Epithelial cell of esophagus (primary cell): ENCODE data around the gene FBXW8.

ENCODE experiments used
- DNase-seq: peaks from one replicate; pipeline ENCODE4 v3.0.0; 2010; ENCODE audit warnings: low read depth
- H3K4me3 ChIP-seq: 2 replicates; pipeline ENCODE4 v1.5.1; 2011; ENCODE audit warnings: mild to moderate bottlenecking, low read length, control low read depth
- CTCF ChIP-seq: IDR thresholded peaks from 2 replicates; pipeline ENCODE4 v1.5.1; 2011; ENCODE audit warnings: low read depth, mild to moderate bottlenecking, low read length, control low read depth, inconsistent platforms; ENCODE audit not compliant: insufficient read depth; ENCODE audit errors: missing control alignments

Gene FBXW8

DNA sequence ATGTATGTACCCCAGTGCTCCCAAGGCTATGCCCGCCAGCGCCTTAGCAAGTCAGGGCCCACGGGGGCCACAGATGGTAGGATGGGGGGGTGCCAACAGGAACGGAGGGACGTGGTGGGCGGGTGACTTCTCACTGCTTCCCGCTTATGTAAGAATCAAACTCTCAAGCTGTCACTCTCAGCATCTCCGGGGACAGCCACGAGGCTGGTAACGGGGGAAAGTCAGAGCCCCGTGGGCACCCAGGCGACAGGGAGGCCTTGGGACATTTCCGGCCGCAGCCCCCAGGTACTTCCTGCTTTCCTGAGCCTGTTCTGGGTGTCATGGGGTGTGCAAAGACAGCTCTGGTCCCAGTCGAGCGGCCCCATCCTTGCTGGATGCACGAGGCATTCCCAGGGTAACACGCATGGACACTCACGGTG lies 129.2 kb downstream of the FBXW8 start:
- DNase-seq, result no peak
- no peak for TF ChIP-seq CTCF
- H3K4me3 ChIP-seq, result no peak overlapping the region

DNA sequence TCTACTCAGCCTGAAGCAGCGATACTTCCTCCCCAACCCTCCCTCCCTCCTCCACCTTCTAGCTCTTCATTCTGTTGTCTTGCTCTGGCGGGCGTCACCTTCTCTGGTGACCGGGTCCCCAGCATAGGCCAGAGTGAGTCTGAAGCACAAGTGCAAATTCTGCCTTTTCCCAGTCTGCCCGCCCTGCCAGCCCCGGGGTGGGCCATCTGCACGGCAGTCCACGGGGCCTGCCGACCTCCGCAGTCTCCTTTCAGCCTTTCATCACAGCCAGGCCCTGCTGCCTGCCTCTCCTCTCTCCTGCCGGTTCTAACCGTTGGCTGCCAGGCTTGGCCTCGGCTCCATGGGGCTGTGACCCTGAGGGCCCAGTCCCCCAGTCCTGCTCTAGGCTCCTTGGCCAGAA lies 129.7 kb downstream of the FBXW8 start:
- H3K4me3 ChIP-seq, result no peak overlapping the region
- DNase-seq, result no peak
- TF ChIP-seq CTCF, result no peak

- no peak for DNase-seq
- no peak overlapping the region for H3K4me3 ChIP-seq
- no peak for TF ChIP-seq CTCF
These were observed 131.0 kb downstream of the FBXW8 start for GRCh38 chr12:117041798-117042170.

DNA sequence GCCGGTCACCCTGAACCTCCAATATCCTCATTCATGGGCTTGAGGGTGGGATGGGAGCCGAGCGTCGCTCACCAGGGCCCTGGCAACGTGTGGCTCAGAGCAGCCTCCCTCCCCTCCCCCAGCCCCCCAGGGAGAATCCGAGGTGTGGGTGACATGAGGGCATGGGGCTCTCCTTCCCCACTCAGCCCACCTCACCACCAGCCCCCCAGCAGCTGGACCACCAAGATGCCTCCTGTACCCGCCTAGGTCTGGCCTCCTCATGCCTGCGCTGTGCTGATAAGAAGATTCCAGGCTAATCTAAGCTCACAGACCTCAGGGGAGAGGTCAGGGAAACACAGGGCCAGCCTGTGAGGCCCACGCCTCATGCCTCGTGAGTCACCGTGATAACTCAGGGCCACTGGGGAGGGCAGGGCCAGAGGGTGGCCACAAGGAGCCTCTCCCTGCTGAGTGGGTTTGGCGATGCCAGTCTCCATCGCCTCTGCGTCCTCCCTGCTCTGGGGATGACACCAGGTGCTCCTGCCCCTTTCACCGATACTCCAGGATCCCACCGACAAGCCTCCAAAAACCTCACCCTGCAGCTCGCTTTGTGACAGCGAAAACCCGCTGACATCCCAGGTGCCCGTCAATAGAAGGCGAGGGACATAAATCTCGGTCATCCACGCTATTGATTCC lies 131.6 kb downstream of the FBXW8 start:
- DNase-seq, result no peak

GRCh38 chr12:117042862-117043261 lies 132.1 kb downstream of the FBXW8 start:
- no peak for TF ChIP-seq CTCF
- no peak overlapping the region for H3K4me3 ChIP-seq

More for the DNA sequence above, 131.6 kb downstream of the FBXW8 start:
- no peak overlapping the region for H3K4me3 ChIP-seq
- TF ChIP-seq CTCF, result no peak

DNA sequence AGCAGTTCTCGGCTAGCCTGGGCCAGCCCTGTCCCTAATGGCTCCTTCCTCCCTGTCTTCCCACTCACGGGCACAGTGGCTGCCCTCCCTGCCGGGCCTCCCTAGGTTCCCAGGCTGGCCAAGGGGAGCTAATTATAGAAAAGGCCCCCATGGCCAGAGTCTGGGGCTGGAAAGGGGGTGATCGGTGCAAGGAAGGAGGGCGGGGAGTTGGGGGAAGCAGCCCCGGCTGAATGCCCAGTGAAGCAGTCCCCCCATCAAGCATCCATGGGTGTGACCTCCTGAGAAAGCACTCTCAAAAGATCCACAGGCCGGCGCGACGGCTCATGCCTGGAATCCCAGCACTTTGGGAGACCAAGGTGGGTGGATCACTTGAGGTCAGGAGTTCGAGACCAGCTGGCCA lies 133.6 kb downstream of the FBXW8 start:
- no peak overlapping the region for H3K4me3 ChIP-seq
- TF ChIP-seq CTCF, result no peak
- no peak for DNase-seq

More at GRCh38 chr12:117042862-117043261, 132.1 kb downstream of the FBXW8 start:
- no peak for DNase-seq

DNA sequence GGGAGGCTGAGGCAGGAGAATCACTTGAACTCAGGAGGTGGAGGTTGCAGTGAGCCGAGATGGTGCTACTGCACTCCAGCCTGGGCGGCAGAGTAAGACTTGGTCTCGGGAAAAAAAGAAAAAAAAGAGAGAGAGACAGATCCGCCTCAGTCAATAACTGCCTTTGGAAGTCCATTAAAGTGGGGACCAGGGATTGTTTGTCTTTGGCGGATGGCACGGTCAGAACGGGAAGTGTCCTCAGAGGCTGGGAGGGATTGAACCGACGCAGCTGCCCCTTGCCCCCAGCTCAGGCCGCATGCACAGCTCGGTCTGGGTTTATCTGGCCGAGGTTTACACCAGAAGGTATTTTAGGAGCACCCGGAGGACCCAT lies 134.0 kb downstream of the FBXW8 start:
- no peak overlapping the region for H3K4me3 ChIP-seq
- DNase-seq, result no peak
- TF ChIP-seq CTCF, result no peak
